ENCODE data around the gene U2SURP. TPM values are rescaled to one million over a fixed set of nuclear protein-coding genes. Genes with fewer than 3 reads are reported as not detected.

U2SURP gene
- total and polyA plus RNA-seq, 2 donors (not counting 3 experiments of a cell fraction or from before 2014, with no cell fraction given) = 12.6 to 92.4 TPM

DNA sequence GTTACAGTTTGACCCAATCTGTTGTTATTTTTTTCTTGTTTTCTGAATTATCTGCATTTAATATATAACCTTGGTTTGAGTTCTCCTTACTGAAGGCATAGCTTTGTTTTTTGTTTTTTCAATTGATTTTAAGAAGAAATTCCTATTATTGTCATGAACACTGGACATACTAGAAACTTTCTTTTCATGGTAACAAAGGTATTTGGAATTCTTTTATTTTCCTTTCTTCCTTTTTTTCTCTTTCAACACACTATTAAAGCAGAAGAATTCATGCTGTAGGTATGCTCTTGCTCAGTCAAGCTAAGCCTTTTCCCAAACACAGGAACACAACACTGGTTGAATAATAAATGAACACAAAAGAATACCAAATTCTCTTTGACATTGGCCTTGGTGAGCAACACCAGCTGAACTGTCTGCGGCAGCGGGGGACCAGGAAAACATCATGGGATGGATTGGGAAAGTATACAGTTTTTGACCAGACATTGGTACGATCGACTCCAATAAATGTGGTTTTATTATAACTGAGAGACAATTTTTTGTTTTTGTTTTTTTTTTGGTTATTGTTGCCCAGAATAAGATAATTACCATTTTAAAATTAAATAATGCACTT is 23.1 kb downstream of the U2SURP start:
- intact Hi-C loops (cut with micrococcal nuclease) (no loop called here), dilution Hi-C loops (cut with MboI; ENCODE audit: extremely low pct_ligation_motif_present, low sequenced_read_pairs) (no loop called here)
- Histone ChIP-seq H3K9me1 (replicated peaks; ENCODE audit: control insufficient read depth, extremely low read depth, insufficient read depth, low read length) (no peaks in the 10 kb centered on the region), H4K20me1 (replicated peaks; ENCODE audit: control insufficient read depth, extremely low read depth, insufficient read depth, low read length) (no peaks in the 10 kb centered on the region), H3K27ac (ENCODE audit: insufficient read depth, low read depth, low read length) (no peak overlapping the region), H2AFZ (ENCODE audit: low read depth, low read length) (no peak overlapping the region), H3K27me3 (ENCODE audit: control insufficient read depth in 2 of 2, insufficient read depth in 2 of 2, low read length in 2 of 2) (no peaks in the 10 kb centered on the region), H3K36me3 (ENCODE audit: control insufficient read depth in 2 of 2, extremely low read depth in 1 of 2, insufficient read depth in 2 of 2, low read length in 2 of 2) (peaks cover 2 to 44% of the 10 kb centered on the region in 2 experiments), H3K9me3 (replicated peaks; ENCODE audit: control insufficient read depth, insufficient read depth, low read length) (no peaks in the 10 kb centered on the region), H3K4me1 (ENCODE audit: control insufficient read depth, extremely low read depth, insufficient read depth, low read length) (no peaks in the 10 kb centered on the region), H3K9ac (replicated peaks; ENCODE audit: extremely low read depth, insufficient read depth, low read length) (no peak overlapping the region), H3K4me2 (ENCODE audit: insufficient read depth, low read length) (no peak overlapping the region), H3K79me2 (ENCODE audit: control insufficient read depth, insufficient read depth, low read length) (no peaks in the 10 kb centered on the region), H3K4me3 (replicated peaks in 1 of 3; ENCODE audit: insufficient read depth in 1 of 3, low read depth in 1 of 3, low read length in 3 of 3) (no peak overlapping the region)
- no peak for DNase-seq (ENCODE audit: low read depth, low spot score)
- CTCF ChIA-PET = interaction anchor here (0.7 to 1.6 kb wide), 4 partner anchors 8 to 650 kb away, joined by 3 to 5 read pairs (median 4); no protein-coding TSS in a partner anchor
- POLR2A ChIA-PET = no interaction called here
- TF ChIP-seq, protein P1, sequence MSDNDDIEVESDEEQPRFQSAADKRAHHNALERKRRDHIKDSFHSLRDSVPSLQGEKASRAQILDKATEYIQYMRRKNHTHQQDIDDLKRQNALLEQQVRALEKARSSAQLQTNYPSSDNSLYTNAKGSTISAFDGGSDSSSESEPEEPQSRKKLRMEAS (IDR thresholded peaks at IDR 0.05; ENCODE audit: insufficient read depth, insufficient read length) = no peak
- TF ChIP-seq GATA2 (IDR thresholded peaks at IDR 0.05; ENCODE audit: insufficient read depth, insufficient read length, low read depth, low read length) (no peak), MYC (IDR thresholded peaks at IDR 0.05; ENCODE audit: low read depth, low read length) (no peak), POLR2A (IDR thresholded peaks at IDR 0.05; ENCODE audit: low read depth, low read length) (no peak), JUN (IDR thresholded peaks at IDR 0.05; ENCODE audit: borderline replicate concordance, insufficient read depth, insufficient read length, low read depth) (no peak), EZH2 (IDR thresholded peaks at IDR 0.05; ENCODE audit: borderline replicate concordance, low read depth, low read length, severe bottlenecking) (no peak), POLR2AphosphoS5 (IDR thresholded peaks at IDR 0.05; ENCODE audit: insufficient read depth, low read depth, low read length) (no peak), FOS (IDR thresholded peaks at IDR 0.05; ENCODE audit: borderline replicate concordance, insufficient read depth, low read length) (no peak)
- TF ChIP-seq, protein P2, sequence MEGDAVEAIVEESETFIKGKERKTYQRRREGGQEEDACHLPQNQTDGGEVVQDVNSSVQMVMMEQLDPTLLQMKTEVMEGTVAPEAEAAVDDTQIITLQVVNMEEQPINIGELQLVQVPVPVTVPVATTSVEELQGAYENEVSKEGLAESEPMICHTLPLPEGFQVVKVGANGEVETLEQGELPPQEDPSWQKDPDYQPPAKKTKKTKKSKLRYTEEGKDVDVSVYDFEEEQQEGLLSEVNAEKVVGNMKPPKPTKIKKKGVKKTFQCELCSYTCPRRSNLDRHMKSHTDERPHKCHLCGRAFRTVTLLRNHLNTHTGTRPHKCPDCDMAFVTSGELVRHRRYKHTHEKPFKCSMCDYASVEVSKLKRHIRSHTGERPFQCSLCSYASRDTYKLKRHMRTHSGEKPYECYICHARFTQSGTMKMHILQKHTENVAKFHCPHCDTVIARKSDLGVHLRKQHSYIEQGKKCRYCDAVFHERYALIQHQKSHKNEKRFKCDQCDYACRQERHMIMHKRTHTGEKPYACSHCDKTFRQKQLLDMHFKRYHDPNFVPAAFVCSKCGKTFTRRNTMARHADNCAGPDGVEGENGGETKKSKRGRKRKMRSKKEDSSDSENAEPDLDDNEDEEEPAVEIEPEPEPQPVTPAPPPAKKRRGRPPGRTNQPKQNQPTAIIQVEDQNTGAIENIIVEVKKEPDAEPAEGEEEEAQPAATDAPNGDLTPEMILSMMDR (IDR thresholded peaks at IDR 0.05; ENCODE audit: extremely low read depth in 1 of 2, insufficient read depth in 1 of 2, low read depth in 1 of 2, low read length in 2 of 2) = no peak
- no TSS peak for BruUV-seq (replicated peaks)
- no peak for FAIRE-seq
